Spleen (tissue), 7 donors: ENCODE data around the gene ATG10.

Source experiments
- CTCF ChIP-seq, 11 experiments: fragments of 200-600 bp in 7 of 11; fragments of 450-650 bp in 4 of 11; sonication (generic) in 4 of 11; IDR thresholded peaks in 8 of 11; conservative IDR thresholded peaks in 3 of 11; 1 replicate in 7 of 11; 2 replicates in 4 of 11; pipeline versions ENCODE4 v1.4.0 to v1.8.0; 2016 to 2021; ENCODE audit warnings: antibody characterized with exemption in 11 of 11, inconsistent platforms in 4 of 11, mild to moderate bottlenecking in 1 of 11
- POLR2A ChIP-seq, 3 donors: fragments of 450-650 bp; IDR thresholded peaks; one replicate each; pipeline ENCODE4 v1.5.1; 2017; ENCODE audit warnings: antibody characterized with exemption in 3 of 3, mild to moderate bottlenecking in 1 of 3
- POLR2AphosphoS5 ChIP-seq, 3 donors: sonication (generic); formaldehyde crosslinking; IDR thresholded peaks; one replicate each; pipeline ENCODE4 v1.5.1; 2017; ENCODE audit warnings: antibody characterized with exemption in 3 of 3
- donor health status: DM: no; HTN: no; CAD: no; lungs with moderate emphysema.
- donor health status: DM: no; HTN: no; CAD: no.
- donor health status: DM: no; HTN: no; CAD: no.

GRCh38 chr5:82011761-82012160, 39.9 kb downstream of the ATG10 start:
- TF ChIP-seq CTCF (IDR thresholded peaks at IDR 0.05 in 8 of 11, conservative IDR thresholded peaks at IDR 0.05 in 3 of 11) = no peak
- no peak for TF ChIP-seq POLR2A (IDR thresholded peaks at IDR 0.05)
- no peak for TF ChIP-seq POLR2AphosphoS5 (IDR thresholded peaks at IDR 0.05)
